IMR-90 (cell line): ENCODE measurements around the gene CTNNAL1. TPM values are rescaled to one million over a fixed set of nuclear protein-coding genes. Genes with fewer than 3 reads are reported as not detected.

Experiments
- ATAC-seq: fragments of 200-7000 bp; cut with Tn5 transposase; 2 replicates; pipeline ENCODE4 v1.9.1; 2020; ENCODE audit warnings: low read depth, mild to moderate bottlenecking, moderate library complexity
- BruUV-seq: library from RNA; stranded (reverse); fragments of 400-500 nt; replicated peaks from 2 replicates; lab custom pipeline; 2021; lab: Mats Ljungman, UMichigan
- CTCF ChIA-PET: fragments of 300-600 bp; formaldehyde crosslinking; extraction: SDS; loops from one replicate; lab custom pipeline; 2021; ENCODE audit warnings: antibody characterized with exemption; lab: Yijun Ruan, JAX
- POLR2A ChIA-PET: fragments of 300-600 bp; sonication (Branson Sonifier 250); formaldehyde crosslinking; loops from one replicate; lab custom pipeline; 2022; ENCODE audit warnings: antibody characterized with exemption; ENCODE audit not compliant: unreplicated experiment; lab: Charles Lee
- DNase-seq: peaks from one replicate; pipeline ENCODE4 v3.0.0; 2013
- H2AFZ ChIP-seq: replicated peaks from 2 replicates; pipeline ENCODE3; 2013; ENCODE audit warnings: low read length, mild to moderate bottlenecking; ENCODE audit not compliant: poor library complexity
- H2AK5ac ChIP-seq: 2 replicates; pipeline ENCODE4 v1.6.1; 2013; ENCODE audit warnings: low read depth, low read length, inconsistent platforms
- H2AK9ac ChIP-seq: replicated peaks from 2 replicates; pipeline ENCODE3; 2013; ENCODE audit warnings: mild to moderate bottlenecking, low read depth, low read length, moderate library complexity; ENCODE audit not compliant: poor library complexity
- H2BK120ac ChIP-seq: 2 replicates; pipeline ENCODE4 v1.6.1; 2013; ENCODE audit warnings: low read depth, low read length, inconsistent platforms
- H2BK15ac ChIP-seq: 3 replicates; pipeline ENCODE4 v1.6.1; 2013; ENCODE audit warnings: low read depth, low read length, inconsistent platforms
- H2BK20ac ChIP-seq: 2 replicates; pipeline ENCODE4 v1.6.1; 2013; ENCODE audit warnings: low read depth, mild to moderate bottlenecking, inconsistent platforms, low read length, moderate library complexity
- H2BK5ac ChIP-seq: 2 replicates; pipeline ENCODE4 v1.6.1; 2013; ENCODE audit warnings: mild to moderate bottlenecking, low read depth, low read length, inconsistent platforms; ENCODE audit not compliant: poor library complexity, severe bottlenecking
- H3K14ac ChIP-seq: replicated peaks from 2 replicates; pipeline ENCODE4 v1.6.1; 2013; ENCODE audit warnings: low read depth, low read length, inconsistent platforms
- H3K18ac ChIP-seq: 2 replicates; pipeline ENCODE4 v1.6.1; 2013; ENCODE audit warnings: low read depth, low read length, control low read depth
- H3K23ac ChIP-seq: 2 replicates; pipeline ENCODE4 v1.6.1; 2013; ENCODE audit warnings: low read depth, low read length, inconsistent platforms
- H3K27ac ChIP-seq: 2 replicates; pipeline ENCODE4 v1.5.1; 2013; ENCODE audit warnings: mild to moderate bottlenecking, control low read depth, low read length; ENCODE audit not compliant: insufficient read depth
- H3K27me3 ChIP-seq: 2 replicates; pipeline ENCODE4 v1.6.1; 2013; ENCODE audit warnings: low read length; ENCODE audit not compliant: control insufficient read depth, insufficient read depth
- H3K36me3 ChIP-seq: 2 replicates; pipeline ENCODE4 v1.6.1; 2013; ENCODE audit warnings: low read length, mixed read lengths; ENCODE audit not compliant: control insufficient read depth, insufficient read depth
- H3K4ac ChIP-seq: 2 replicates; pipeline ENCODE4 v1.6.1; 2013; ENCODE audit warnings: low read depth, low read length, inconsistent platforms
- H3K4me1 ChIP-seq: 2 replicates; pipeline ENCODE4 v1.6.1; 2013; ENCODE audit warnings: low read length, mixed read lengths; ENCODE audit not compliant: control insufficient read depth, insufficient read depth
- H3K4me2 ChIP-seq: 2 replicates; pipeline ENCODE4 v1.6.1; 2013; ENCODE audit warnings: low read depth, mild to moderate bottlenecking, control low read depth, low read length, moderate library complexity
- H3K4me3 ChIP-seq: 2 replicates; pipeline ENCODE4 v1.5.1; 2013; ENCODE audit warnings: low read depth, mild to moderate bottlenecking, control low read depth, low read length, moderate library complexity; ENCODE audit not compliant: insufficient read depth
- H3K56ac ChIP-seq: 2 replicates; pipeline ENCODE4 v1.6.1; 2013; ENCODE audit warnings: low read length, inconsistent platforms; ENCODE audit not compliant: insufficient read depth; ENCODE audit errors: extremely low read depth
- H3K79me1 ChIP-seq, 2 experiments: 2 replicates each; pipeline ENCODE4 v1.6.1; 2013; ENCODE audit warnings: low read length in 2 of 2, inconsistent platforms in 1 of 2, low read depth in 1 of 2
- H3K9ac ChIP-seq: 2 replicates; pipeline ENCODE4 v1.6.1; 2013; ENCODE audit warnings: low read depth, low read length, control low read depth
- H3K9me1 ChIP-seq: 2 replicates; pipeline ENCODE4 v1.6.1; 2013; ENCODE audit warnings: low read length, inconsistent platforms; ENCODE audit not compliant: insufficient read depth
- H3K9me3 ChIP-seq: 2 replicates; pipeline ENCODE4 v1.6.1; 2013; ENCODE audit warnings: low read length; ENCODE audit not compliant: control insufficient read depth, insufficient read depth
- H4K20me1 ChIP-seq: 2 replicates; pipeline ENCODE4 v1.6.1; 2013; ENCODE audit warnings: low read length, inconsistent platforms; ENCODE audit not compliant: insufficient read depth
- H4K5ac ChIP-seq: 2 replicates; pipeline ENCODE4 v1.6.1; 2013; ENCODE audit warnings: mild to moderate bottlenecking, low read depth, low read length, control low read depth
- H4K8ac ChIP-seq, 2 experiments: 2 replicates each; pipeline ENCODE4 v1.6.1; 2013; ENCODE audit warnings: low read depth in 2 of 2, low read length in 2 of 2, control low read depth in 1 of 2, inconsistent platforms in 1 of 2
- H4K91ac ChIP-seq: 2 replicates; pipeline ENCODE4 v1.6.1; 2013; ENCODE audit warnings: low read depth, low read length, inconsistent platforms; ENCODE audit not compliant: insufficient read depth
- BHLHE40 ChIP-seq: fragments of 150-350 bp; IDR thresholded peaks from 2 replicates; pipeline ENCODE4 v1.6.1; 2016; ENCODE audit warnings: mild to moderate bottlenecking, low read depth, low read length
- CEBPB ChIP-seq: IDR thresholded peaks from 2 replicates; pipeline ENCODE4 v1.6.1; 2012; ENCODE audit warnings: low read depth, low read length, improper control_type of control experiment
- CHD1 ChIP-seq: IDR thresholded peaks from 2 replicates; pipeline ENCODE4 v1.6.1; 2012; ENCODE audit warnings: low read depth, low read length, improper control_type of control experiment
- CTCF ChIP-seq: conservative IDR thresholded peaks from 2 replicates; pipeline ENCODE4 v1.5.1; 2012; ENCODE audit warnings: mild to moderate bottlenecking, low read depth, low read length, improper control_type of control experiment
- ELK1 ChIP-seq: fragments of 150-350 bp; IDR thresholded peaks from 2 replicates; pipeline ENCODE4 v1.6.1; 2016; ENCODE audit warnings: low read depth, mild to moderate bottlenecking, low read length, moderate library complexity, borderline replicate concordance
- FOS ChIP-seq: fragments of 150-350 bp; IDR thresholded peaks from 2 replicates; pipeline ENCODE4 v1.6.1; 2016; ENCODE audit warnings: low read depth, low read length
- MAFK ChIP-seq: IDR thresholded peaks from 2 replicates; pipeline ENCODE4 v1.6.1; 2012; ENCODE audit warnings: low read depth, low read length, improper control_type of control experiment
- MAZ ChIP-seq: IDR thresholded peaks from 2 replicates; pipeline ENCODE4 v1.6.1; 2012; ENCODE audit warnings: low read depth, mild to moderate bottlenecking, low read length, improper control_type of control experiment, moderate library complexity, borderline replicate concordance
- MXI1 ChIP-seq: IDR thresholded peaks from 2 replicates; pipeline ENCODE4 v1.6.1; 2012; ENCODE audit warnings: low read depth, mild to moderate bottlenecking, low read length, moderate library complexity, borderline replicate concordance
- NFE2L2 ChIP-seq: fragments of 150-350 bp; IDR thresholded peaks from 2 replicates; pipeline ENCODE4 v1.6.1; 2016; ENCODE audit warnings: low read depth, mild to moderate bottlenecking, low read length
- POLR2A ChIP-seq: IDR thresholded peaks from 2 replicates; pipeline ENCODE4 v1.6.1; 2012; ENCODE audit warnings: mild to moderate bottlenecking, low read depth, low read length
- RAD21 ChIP-seq: IDR thresholded peaks from 2 replicates; pipeline ENCODE4 v1.6.1; 2012; ENCODE audit warnings: low read length, improper control_type of control experiment
- RCOR1 ChIP-seq: IDR thresholded peaks from 2 replicates; pipeline ENCODE4 v1.6.1; 2012; ENCODE audit warnings: mild to moderate bottlenecking, low read length, improper control_type of control experiment; ENCODE audit not compliant: insufficient replicate concordance
- RFX5 ChIP-seq: IDR thresholded peaks from 2 replicates; pipeline ENCODE4 v1.8.0; 2012; ENCODE audit warnings: low read depth, mild to moderate bottlenecking, low read length, moderate library complexity
- SMC3 ChIP-seq: fragments of 150-350 bp; IDR thresholded peaks from 2 replicates; pipeline ENCODE4 v1.6.1; 2016; ENCODE audit warnings: low read depth, mild to moderate bottlenecking, antibody characterized with exemption, low read length, moderate library complexity
- WGBS, 2 experiments: methylation state at CpG; one replicate each; pipeline versions ENCODE4 v1.1.5 to v1.1.7; 2013; ENCODE audit warnings: missing lambda C conversion rate in 2 of 2; ENCODE audit not compliant: insufficient read length in 1 of 2; ENCODE audit errors: extremely low coverage in 2 of 2; 5-methylcytosine and 5-hydroxymethylcytosine counted together
- dilution Hi-C: fragments of 300-500 bp; cut with HindIII; formaldehyde crosslinking; loops from one replicate; pipeline ENCODE4 v1.14.3; 2018; ENCODE audit warnings: low sequenced_read_pairs; ENCODE audit not compliant: unreplicated experiment
- in situ Hi-C: fragments of 300-500 bp; cut with MboI; formaldehyde crosslinking; loops from 3 replicates; pipeline ENCODE4 v1.14.3; 2019; ENCODE audit warnings: low sequenced_read_pairs, inconsistent platforms, mixed read lengths
- intact Hi-C: fragments of 100-400 bp; cut with micrococcal nuclease; formaldehyde crosslinking; loops from 2 replicates; pipeline ENCODE4 v1.10.0; 2022
- polyA plus RNA-seq, 3 experiments: library from polyadenylated mRNA; depleted of rRNA; stranded (reverse); fragments of >200 nt; gene quantifications; 2 replicates each; pipeline ENCODE4 v1.2.3, GENCODE V29; 2012; ENCODE audit warnings: low replicate concordance in 1 of 3
- total RNA-seq: library from RNA; depleted of rRNA; stranded (reverse); fragments of >200 nt; gene quantifications from 2 replicates; pipeline ENCODE4 v1.2.3, GENCODE V29; 2012
- TF ChIP-seq, protein P1 (sequence below): fragments of 150-350 bp; IDR thresholded peaks from 2 replicates; pipeline ENCODE4 v1.6.1; 2017; ENCODE audit warnings: mild to moderate bottlenecking, antibody characterized with exemption, low read length, low read depth

CTNNAL1 gene
- total and polyA plus RNA-seq, 2 of the 4 experiments (the other 2 are of a cell fraction), result 72.3 to 131 TPM

DNA sequence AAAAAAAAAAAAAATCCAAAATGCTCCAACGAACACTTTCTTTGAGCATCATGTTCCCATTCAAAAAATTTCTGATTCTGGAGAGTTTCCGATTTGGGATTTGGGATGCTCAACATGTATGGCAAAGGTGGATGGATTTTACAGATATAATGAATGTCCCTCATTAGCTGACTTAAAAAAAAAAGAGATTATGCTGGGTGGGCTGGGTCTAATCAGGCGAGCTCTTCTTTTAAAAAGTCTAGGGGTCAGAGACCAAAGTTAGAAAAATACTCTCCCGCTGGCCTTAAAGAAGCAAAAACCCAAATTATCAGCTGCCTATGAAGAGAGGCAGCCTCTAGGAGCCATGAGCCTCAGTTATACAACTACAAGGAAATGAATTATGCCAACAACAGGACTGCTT, 15.2 kb upstream of the CTNNAL1 start:
- no peak overlapping the region for H3K56ac ChIP-seq
- H3K79me1 ChIP-seq, result peaks cover 39 to 65% of the 10 kb centered on the region in 2 experiments
- no peak for DNase-seq
- H3K9ac ChIP-seq, result no peak overlapping the region
- no peaks in the 10 kb centered on the region for H4K20me1 ChIP-seq
- BruUV-seq, result no TSS peak
- ATAC-seq, result no peak
- in situ Hi-C loops, result no loop called here
- H2AFZ ChIP-seq, result no peak overlapping the region
- H2BK20ac ChIP-seq, result no peak overlapping the region
- no peak overlapping the region for H3K27ac ChIP-seq
- H2BK5ac ChIP-seq, result no peak overlapping the region
- H3K4ac ChIP-seq, result no peak overlapping the region
- TF ChIP-seq SMC3 (no peak), MAZ (no peak), MXI1 (no peak), NFE2L2 (no peak), RAD21 (no peak), MAFK (no peak), RCOR1 (no peak), CTCF (no peak), CEBPB (no peak), CHD1 (no peak), ELK1 (no peak), RFX5 (no peak), POLR2A (no peak), FOS (no peak), BHLHE40 (no peak)
- TF ChIP-seq, protein P1, sequence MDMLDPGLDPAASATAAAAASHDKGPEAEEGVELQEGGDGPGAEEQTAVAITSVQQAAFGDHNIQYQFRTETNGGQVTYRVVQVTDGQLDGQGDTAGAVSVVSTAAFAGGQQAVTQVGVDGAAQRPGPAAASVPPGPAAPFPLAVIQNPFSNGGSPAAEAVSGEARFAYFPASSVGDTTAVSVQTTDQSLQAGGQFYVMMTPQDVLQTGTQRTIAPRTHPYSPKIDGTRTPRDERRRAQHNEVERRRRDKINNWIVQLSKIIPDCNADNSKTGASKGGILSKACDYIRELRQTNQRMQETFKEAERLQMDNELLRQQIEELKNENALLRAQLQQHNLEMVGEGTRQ, result no peak
- H4K8ac ChIP-seq, result no peak overlapping the region
- peaks cover 3% of the 10 kb centered on the region for H3K4me1 ChIP-seq
- ChIA-PET POLR2A (no interaction called here), CTCF (no interaction called here)
- no CpG with 5 or more reads among the region's 4 CpGs for WGBS, 2 experiments
- H2AK9ac ChIP-seq, result no peak overlapping the region
- dilution Hi-C loops, result no loop called here
- no peak overlapping the region for H3K14ac ChIP-seq
- H3K4me2 ChIP-seq, result no peak overlapping the region
- intact Hi-C loops, result no loop called here
- H2BK120ac ChIP-seq, result no peak overlapping the region
- H3K9me3 ChIP-seq, result no peaks in the 10 kb centered on the region
- no peak overlapping the region for H4K91ac ChIP-seq
- H3K9me1 ChIP-seq, result peaks cover 8% of the 10 kb centered on the region; the same call in 1 of the 2 replicates
- no peak overlapping the region for H2AK5ac ChIP-seq
- H2BK15ac ChIP-seq, result no peak overlapping the region
- H3K23ac ChIP-seq, result no peak overlapping the region
- H3K18ac ChIP-seq, result no peak overlapping the region
- H3K4me3 ChIP-seq, result no peak overlapping the region
- H3K36me3 ChIP-seq, result peaks cover 7% of the 10 kb centered on the region
- no peaks in the 10 kb centered on the region for H3K27me3 ChIP-seq
- no peak overlapping the region for H4K5ac ChIP-seq
